ENCODE measurements around the gene TRERF1.

- no peak for TF ChIP-seq POLR2A (IDR thresholded peaks at IDR 0.05)
- TF ChIP-seq, protein P1, sequence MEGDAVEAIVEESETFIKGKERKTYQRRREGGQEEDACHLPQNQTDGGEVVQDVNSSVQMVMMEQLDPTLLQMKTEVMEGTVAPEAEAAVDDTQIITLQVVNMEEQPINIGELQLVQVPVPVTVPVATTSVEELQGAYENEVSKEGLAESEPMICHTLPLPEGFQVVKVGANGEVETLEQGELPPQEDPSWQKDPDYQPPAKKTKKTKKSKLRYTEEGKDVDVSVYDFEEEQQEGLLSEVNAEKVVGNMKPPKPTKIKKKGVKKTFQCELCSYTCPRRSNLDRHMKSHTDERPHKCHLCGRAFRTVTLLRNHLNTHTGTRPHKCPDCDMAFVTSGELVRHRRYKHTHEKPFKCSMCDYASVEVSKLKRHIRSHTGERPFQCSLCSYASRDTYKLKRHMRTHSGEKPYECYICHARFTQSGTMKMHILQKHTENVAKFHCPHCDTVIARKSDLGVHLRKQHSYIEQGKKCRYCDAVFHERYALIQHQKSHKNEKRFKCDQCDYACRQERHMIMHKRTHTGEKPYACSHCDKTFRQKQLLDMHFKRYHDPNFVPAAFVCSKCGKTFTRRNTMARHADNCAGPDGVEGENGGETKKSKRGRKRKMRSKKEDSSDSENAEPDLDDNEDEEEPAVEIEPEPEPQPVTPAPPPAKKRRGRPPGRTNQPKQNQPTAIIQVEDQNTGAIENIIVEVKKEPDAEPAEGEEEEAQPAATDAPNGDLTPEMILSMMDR (IDR thresholded peaks at IDR 0.05) = no peak
These were observed 135.4 kb downstream of the TRERF1 start for GRCh38 chr6:42315991-42316970.
